Activated CD8-positive, alpha-beta memory T cell treated with anti-CD3 and anti-CD28 coated beads, Interleukin-2, amount 50 U/mL, for 1 hour (primary cell): ENCODE data around the gene ST6GALNAC1.
A peak's percentile ranks its signal among the peaks of the same experiment; 100 is the strongest.
"Not testable (repeated sequence)": the region's sequence is repeated elsewhere in the genome, so short reads cannot be mapped to it uniquely, and the experiment has no call there.

Source experiments
- DNase-seq: peaks from one replicate; pipeline ENCODE4 v3.0.0-alpha.2; 2020; ENCODE audit errors: extremely low read depth

ST6GALNAC1 gene

DNA sequence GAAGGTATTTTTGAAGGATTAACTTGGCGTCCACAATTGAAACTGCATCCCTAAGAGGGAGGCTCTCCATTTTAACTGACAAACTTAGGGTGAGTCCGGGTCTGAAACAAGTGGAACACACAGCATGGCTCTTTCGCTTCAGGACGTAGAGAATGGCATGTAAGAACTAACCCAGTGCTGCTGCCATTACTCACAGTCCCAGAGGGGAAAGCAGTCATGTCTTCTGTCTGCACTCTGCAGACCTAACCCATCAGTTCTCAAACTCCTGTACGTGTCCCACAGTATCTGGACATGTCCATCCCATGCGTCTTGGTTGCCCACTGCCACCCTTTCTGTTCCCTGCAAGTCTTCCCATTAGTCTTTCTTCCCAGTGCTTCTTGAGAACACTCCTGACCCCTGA, 563 bp downstream of the ST6GALNAC1 start:
- no peak for DNase-seq

- no peak for DNase-seq
Observed at GRCh38 chr17:76642032-76642561, 1.5 kb downstream of the ST6GALNAC1 start.

DNA sequence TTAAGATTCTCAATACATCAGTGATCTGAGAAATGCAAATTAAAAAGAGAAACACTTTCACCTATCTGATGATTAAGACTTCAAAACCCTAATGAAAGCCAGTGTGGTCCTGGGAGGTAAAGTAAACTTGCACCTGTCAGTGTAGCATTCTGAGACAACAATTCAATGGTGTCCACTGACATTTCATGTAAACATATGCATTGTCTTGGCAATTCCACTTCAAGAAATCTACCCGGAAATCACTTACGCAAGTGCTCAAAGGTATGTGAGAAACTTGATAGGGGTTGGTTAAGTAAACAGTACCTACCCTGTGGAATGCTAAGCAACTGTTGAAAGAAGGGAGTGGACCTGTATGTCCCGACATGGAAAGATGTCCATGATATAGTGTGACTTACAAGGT, 2.1 kb downstream of the ST6GALNAC1 start:
- DNase-seq: no peak

DNA sequence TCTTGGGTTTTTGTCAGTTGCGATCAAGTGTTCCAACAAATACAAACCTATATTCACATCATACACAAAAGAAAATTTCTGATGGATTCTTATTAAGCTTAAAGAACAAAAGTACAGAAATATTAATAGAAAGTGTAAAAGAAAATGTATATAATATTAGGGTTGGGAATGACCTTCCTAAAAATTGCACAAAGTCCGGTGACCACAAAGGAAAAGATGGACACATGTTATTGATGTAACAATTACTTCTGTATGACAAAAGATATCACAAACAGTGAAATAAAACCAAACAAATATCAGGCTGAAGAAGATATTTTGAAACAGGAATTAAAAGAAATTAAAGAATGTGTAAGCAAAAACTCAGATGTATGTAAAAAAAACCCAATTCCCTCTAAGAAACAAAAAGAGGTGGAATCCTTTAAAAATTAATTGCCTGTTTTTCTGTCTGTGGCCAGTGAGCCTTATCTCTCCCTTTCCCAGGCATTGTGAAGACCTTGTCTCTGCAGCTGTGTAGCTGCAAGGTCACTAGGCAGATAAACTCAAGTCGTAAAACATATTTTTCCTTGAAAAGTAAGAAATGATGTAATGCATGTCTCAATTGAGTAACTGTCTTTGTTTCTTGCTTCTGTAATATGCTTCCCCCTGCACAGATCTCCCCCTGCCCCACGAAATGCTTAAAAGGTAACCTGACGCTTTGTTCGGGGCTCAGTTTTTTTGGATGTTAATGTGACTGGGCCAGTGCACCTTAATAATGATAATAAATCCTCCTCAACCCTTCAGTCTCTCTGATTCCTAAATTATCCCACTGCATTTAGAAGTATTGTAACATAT, 2.8 kb downstream of the ST6GALNAC1 start:
- no peak for DNase-seq

- DNase-seq: no peak
Observed at GRCh38 chr17:76638263-76638662, 5.3 kb downstream of the ST6GALNAC1 start.

DNA sequence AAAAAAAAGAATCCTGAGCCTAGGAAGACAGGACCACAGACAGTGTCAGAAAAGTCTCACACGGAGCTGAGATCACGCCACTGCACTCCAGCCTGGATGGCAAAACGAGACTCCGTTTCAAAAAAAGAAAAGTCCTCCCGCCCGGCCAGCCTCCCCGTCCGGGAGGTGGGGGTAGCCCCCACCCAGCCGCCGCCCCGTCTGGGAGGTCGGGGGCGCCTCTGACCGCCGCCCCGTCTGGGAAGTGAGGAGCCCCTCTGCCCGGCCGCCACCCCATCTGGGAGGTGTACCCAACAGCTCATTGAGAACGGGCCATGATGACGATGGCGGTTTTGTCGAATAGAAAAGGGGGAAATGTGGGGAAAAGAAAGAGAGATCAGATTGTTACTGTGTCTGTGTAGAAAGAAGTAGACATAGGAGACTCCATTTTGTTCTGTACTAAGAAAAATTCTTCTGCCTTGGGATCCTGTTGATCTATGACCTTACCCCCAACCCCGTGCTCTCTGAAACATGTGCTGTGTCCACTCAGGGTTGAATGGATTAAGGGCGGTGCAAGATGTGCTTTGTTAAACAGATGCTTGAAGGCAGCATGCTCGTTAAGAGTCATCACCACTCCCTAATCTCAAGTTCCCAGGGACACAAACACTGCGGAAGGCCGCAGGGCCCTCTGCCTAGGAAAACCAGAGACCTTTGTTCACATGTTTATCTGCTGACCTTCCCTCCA, 6.9 kb downstream of the ST6GALNAC1 start:
- DNase-seq: not testable (repeated sequence)

GRCh38 chr17:76635659-76636360, 7.7 kb downstream of the ST6GALNAC1 start:
- DNase-seq: no peak

GRCh38 chr17:76635039-76635438, 8.5 kb downstream of the ST6GALNAC1 start:
- no peak for DNase-seq

DNA sequence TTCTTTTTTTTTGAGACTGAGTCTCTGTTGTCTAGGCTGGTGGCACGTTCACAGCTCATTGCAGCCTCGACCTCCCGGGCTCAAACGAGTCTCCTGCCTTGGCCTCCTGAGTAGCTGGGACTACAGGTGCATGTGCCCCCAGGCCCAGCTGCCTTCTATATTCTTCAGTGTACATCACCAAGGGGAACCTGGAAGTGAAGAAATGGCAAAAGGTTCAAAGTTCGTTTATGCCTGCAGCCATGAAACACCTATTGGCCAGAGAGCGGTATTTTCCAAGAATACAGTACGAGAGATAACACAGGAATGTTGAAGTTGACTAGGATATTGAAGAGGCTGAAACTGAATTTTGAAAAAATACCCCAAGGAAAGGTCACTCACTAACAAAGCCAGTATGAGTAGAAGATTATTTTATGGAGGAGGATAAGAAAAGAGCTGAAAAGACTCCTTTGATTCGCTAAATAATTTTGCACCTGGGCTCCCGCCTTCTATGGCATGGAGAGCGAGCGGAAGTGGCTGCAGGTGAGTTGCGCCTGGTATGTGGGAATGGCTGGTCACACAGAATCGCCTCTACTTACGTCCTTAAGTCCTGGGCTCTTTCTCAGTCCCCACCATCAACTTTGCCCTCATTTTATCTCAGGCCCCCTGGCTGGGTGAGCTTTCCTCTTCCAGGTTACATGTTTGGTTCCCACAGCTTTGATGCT, 9.8 kb downstream of the ST6GALNAC1 start:
- DNase-seq: no peak

GRCh38 chr17:76631821-76632565, 11.6 kb downstream of the ST6GALNAC1 start:
- DNase-seq: no peak

GRCh38 chr17:76630151-76630550, 13.4 kb downstream of the ST6GALNAC1 start:
- no peak for DNase-seq

- no peak for DNase-seq
Observed at GRCh38 chr17:76627510-76627909, 16.0 kb downstream of the ST6GALNAC1 start.

DNA sequence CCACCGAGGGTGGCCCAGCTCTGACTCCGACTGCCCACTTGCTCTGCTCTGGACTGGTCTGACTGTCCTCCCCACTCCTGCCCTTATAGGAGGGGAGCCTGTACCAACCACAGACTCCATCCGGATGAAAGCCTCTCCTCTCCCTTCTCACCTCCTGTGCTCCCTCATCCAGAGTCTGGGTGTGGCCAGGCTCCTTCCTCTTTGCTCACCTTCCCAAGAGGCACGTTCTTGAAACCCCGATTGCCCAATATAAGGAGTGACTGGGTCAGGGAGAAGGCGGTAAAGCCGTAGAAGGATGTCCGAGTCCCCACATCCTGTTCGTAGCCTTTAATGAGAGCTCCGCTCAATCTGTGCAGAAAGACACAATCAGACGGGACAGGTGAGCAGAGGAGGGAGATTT, 17.1 kb downstream of the ST6GALNAC1 start:
- DNase-seq: no peak

- no peak for DNase-seq
Observed at GRCh38 chr17:76625496-76625895, 18.1 kb downstream of the ST6GALNAC1 start.

GRCh38 chr17:76623271-76624146, 20.0 kb downstream of the ST6GALNAC1 start:
- DNase-seq: peak; percentile 33

DNA sequence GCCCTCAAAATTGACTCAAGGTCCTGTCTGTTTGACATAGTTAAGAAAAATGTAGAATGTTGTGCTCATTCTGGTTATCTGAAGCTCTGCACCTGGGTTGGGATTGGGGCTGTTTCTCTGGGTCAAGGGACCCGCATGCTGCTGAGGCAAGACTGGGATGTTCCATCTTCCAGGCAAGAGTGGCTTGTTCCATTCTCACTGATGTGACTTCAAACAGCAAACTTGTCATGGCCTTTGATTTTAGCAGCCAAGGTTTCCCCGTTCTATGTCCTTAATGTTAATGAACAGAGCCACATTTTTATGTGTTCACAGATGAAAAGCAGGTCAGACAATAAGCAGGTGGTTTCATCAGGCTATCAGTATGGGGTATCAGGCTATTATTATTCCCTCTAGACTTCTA, 25.7 kb downstream of the ST6GALNAC1 start:
- DNase-seq: no peak

DNA sequence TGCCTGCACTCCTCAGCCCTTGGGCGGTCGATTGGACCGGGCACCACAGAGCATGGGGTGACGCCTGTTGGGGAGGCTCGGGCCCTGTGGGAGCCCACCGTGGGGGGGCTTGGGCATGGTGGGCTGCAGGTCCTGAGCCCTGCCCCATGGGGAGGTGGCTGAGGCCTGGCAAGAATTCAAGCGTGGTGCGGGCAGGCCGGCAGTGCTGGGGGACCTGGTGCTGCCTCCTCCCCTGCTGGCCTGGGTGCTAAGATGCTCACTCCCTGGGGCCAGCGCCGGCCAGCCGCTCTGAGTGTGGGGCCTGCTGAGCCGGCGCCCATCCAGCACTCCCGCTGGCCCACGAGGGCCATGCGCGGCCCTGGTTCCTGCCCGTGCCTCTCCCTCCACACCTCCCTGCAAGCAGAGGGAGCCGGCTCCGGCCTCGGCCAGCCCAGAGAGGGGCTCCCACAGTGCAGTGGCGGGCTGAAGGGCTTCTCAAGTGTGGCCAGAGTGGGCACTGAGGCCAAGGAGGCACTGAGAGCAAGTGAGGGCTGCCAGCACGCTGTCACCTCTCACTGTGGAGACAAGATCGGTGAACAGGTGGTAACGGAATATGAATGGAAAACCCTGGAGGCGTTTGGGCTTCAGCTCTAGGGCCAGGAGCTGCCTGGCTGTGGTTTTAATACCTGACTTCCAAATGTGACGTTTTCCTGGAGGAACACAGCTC, 28.5 kb downstream of the ST6GALNAC1 start:
- no peak for DNase-seq

- not testable (repeated sequence) for DNase-seq
Observed at GRCh38 chr17:76614064-76614759, 29.3 kb downstream of the ST6GALNAC1 start.
